ENCODE measurements around the gene TPTE2.
"Not testable (repeated sequence)": the region's sequence is repeated elsewhere in the genome, so short reads cannot be mapped to it uniquely, and the experiment has no call there.

The TPTE2 gene

GRCh38 chr13:19561127-19561582 lies at the start of gene TPTE2:
Gene TPTE2 (minus strand): TSS chr13:19561532. CDS start chr13:19503234, 58,298 bp downstream.
- H3K4me1 Mint-ChIP-seq, H3K27ac Mint-ChIP-seq, H3K4me3 Mint-ChIP-seq, DNase-seq, H3K9me3 Mint-ChIP-seq, H3K27me3 Mint-ChIP-seq: not testable (repeated sequence)
- ATAC-seq: peak; percentile 43

- Mint-ChIP-seq H3K4me3 (no peak overlapping the region), H3K27me3 (peaks cover 14% of the 10 kb centered on the region), H3K27ac (no peak overlapping the region), H3K4me1 (peaks cover 13% of the 10 kb centered on the region), H3K9me3 (peaks cover 13 to 24% of the 10 kb centered on the region in 2 donors)
- DNase-seq: no peak
- no peak for ATAC-seq
Observed at GRCh38 chr13:19607523-19608078, 46.3 kb upstream of the TPTE2 start.

GRCh38 chr13:19606737-19607136 lies 45.4 kb upstream of the TPTE2 start:
- Mint-ChIP-seq H3K27me3 (peaks cover 14% of the 10 kb centered on the region), H3K4me3 (no peak overlapping the region), H3K9me3 (peaks cover 13 to 24% of the 10 kb centered on the region in 2 donors), H3K27ac (no peak overlapping the region), H3K4me1 (peaks cover 13% of the 10 kb centered on the region)
- ATAC-seq: no peak
- DNase-seq: no peak

- Mint-ChIP-seq H3K27me3 (peaks cover 14% of the 10 kb centered on the region), H3K27ac (no peak overlapping the region), H3K4me3 (no peak overlapping the region), H3K9me3 (peaks cover 13 to 24% of the 10 kb centered on the region in 2 donors), H3K4me1 (peaks cover 13% of the 10 kb centered on the region)
- DNase-seq (no peak), ATAC-seq (no peak)
Observed at GRCh38 chr13:19606152-19606551, 44.8 kb upstream of the TPTE2 start.

GRCh38 chr13:19605161-19605955 lies 44.0 kb upstream of the TPTE2 start:
- ATAC-seq (no peak), DNase-seq (no peak)
- peaks cover 13% of the 10 kb centered on the region for H3K4me1 Mint-ChIP-seq
- H3K4me3 Mint-ChIP-seq: no peak overlapping the region
- H3K27ac Mint-ChIP-seq: no peak overlapping the region
- peaks cover 13 to 24% of the 10 kb centered on the region in 2 donors for H3K9me3 Mint-ChIP-seq
- peaks cover 14% of the 10 kb centered on the region for H3K27me3 Mint-ChIP-seq

- no peak overlapping the region for H3K4me3 Mint-ChIP-seq
- no peak overlapping the region for H3K27ac Mint-ChIP-seq
- H3K27me3 Mint-ChIP-seq: peaks cover 21% of the 10 kb centered on the region
- no peak for ATAC-seq
- H3K9me3 Mint-ChIP-seq: peaks cover 13 to 24% of the 10 kb centered on the region in 2 donors
- DNase-seq: no peak
- peaks cover 13% of the 10 kb centered on the region for H3K4me1 Mint-ChIP-seq
Observed at GRCh38 chr13:19604306-19604705, 43.0 kb upstream of the TPTE2 start.

- peaks cover 32% of the 10 kb centered on the region for H3K27me3 Mint-ChIP-seq
- no peak overlapping the region for H3K27ac Mint-ChIP-seq
- peaks cover 13 to 24% of the 10 kb centered on the region in 2 donors for H3K9me3 Mint-ChIP-seq
- peaks cover 19% of the 10 kb centered on the region for H3K4me1 Mint-ChIP-seq
- DNase-seq (peak; percentile 63 to 73), ATAC-seq (peak; percentile 96)
- H3K4me3 Mint-ChIP-seq: peak overlapping the region; percentile 64 to 75
Observed at GRCh38 chr13:19601749-19602725, 40.7 kb upstream of the TPTE2 start.

- H3K4me3 Mint-ChIP-seq: no peak overlapping the region
- DNase-seq (no peak), ATAC-seq (no peak)
- H3K27me3 Mint-ChIP-seq: peaks cover 26% of the 10 kb centered on the region
- H3K4me1 Mint-ChIP-seq: peaks cover 6% of the 10 kb centered on the region
- H3K27ac Mint-ChIP-seq: no peak overlapping the region
- H3K9me3 Mint-ChIP-seq: no peaks in the 10 kb centered on the region
Observed at GRCh38 chr13:19597523-19597922, 36.2 kb upstream of the TPTE2 start.

GRCh38 chr13:19596960-19597361 lies 35.6 kb upstream of the TPTE2 start:
- peaks cover 6% of the 10 kb centered on the region for H3K4me1 Mint-ChIP-seq
- no peak overlapping the region for H3K4me3 Mint-ChIP-seq
- no peak overlapping the region for H3K27ac Mint-ChIP-seq
- DNase-seq (no peak), ATAC-seq (no peak)
- peaks cover 26% of the 10 kb centered on the region for H3K27me3 Mint-ChIP-seq
- H3K9me3 Mint-ChIP-seq: no peaks in the 10 kb centered on the region

GRCh38 chr13:19596086-19596485 lies 34.8 kb upstream of the TPTE2 start:
- Mint-ChIP-seq H3K9me3 (no peaks in the 10 kb centered on the region), H3K4me1 (peaks cover 6% of the 10 kb centered on the region), H3K27me3 (peaks cover 26% of the 10 kb centered on the region), H3K4me3 (no peak overlapping the region), H3K27ac (peak overlapping the region in 1 of 2 donors; percentile 88)
- ATAC-seq (no peak), DNase-seq (no peak)

- Mint-ChIP-seq H3K4me3 (no peak overlapping the region), H3K4me1 (peaks cover 7% of the 10 kb centered on the region), H3K27ac (peak overlapping the region in 1 of 2 donors; percentile 41), H3K9me3 (no peaks in the 10 kb centered on the region), H3K27me3 (peaks cover 11% of the 10 kb centered on the region)
- ATAC-seq: no peak
- DNase-seq: no peak
Observed at GRCh38 chr13:19592657-19593180, 31.4 kb upstream of the TPTE2 start.

GRCh38 chr13:19591864-19592263 lies 30.5 kb upstream of the TPTE2 start:
- peaks cover 8% of the 10 kb centered on the region for H3K27me3 Mint-ChIP-seq
- peaks cover 14% of the 10 kb centered on the region for H3K4me1 Mint-ChIP-seq
- H3K27ac Mint-ChIP-seq: peak overlapping the region in 1 of 2 donors; percentile 79
- ATAC-seq (no peak), DNase-seq (no peak)
- no peak overlapping the region for H3K4me3 Mint-ChIP-seq
- H3K9me3 Mint-ChIP-seq: no peaks in the 10 kb centered on the region

GRCh38 chr13:19590423-19590822 lies 29.1 kb upstream of the TPTE2 start:
- Mint-ChIP-seq H3K27me3 (peaks cover 4% of the 10 kb centered on the region), H3K9me3 (no peaks in the 10 kb centered on the region), H3K27ac (no peak overlapping the region), H3K4me1 (peaks cover 24% of the 10 kb centered on the region), H3K4me3 (no peak overlapping the region)
- DNase-seq (no peak), ATAC-seq (no peak)

GRCh38 chr13:19589312-19589711 lies 28.0 kb upstream of the TPTE2 start:
- Mint-ChIP-seq H3K27me3 (no peaks in the 10 kb centered on the region), H3K4me1 (peaks cover 24% of the 10 kb centered on the region), H3K4me3 (no peak overlapping the region), H3K27ac (no peak overlapping the region), H3K9me3 (no peaks in the 10 kb centered on the region)
- DNase-seq (no peak), ATAC-seq (no peak)

- Mint-ChIP-seq H3K27ac (peak overlapping the region; percentile 75 to 93), H3K9me3 (peaks cover 10% of the 10 kb centered on the region in 2 donors)
- ATAC-seq: peak; percentile 72
Observed at GRCh38 chr13:19587635-19588300, 26.4 kb upstream of the TPTE2 start.

More at GRCh38 chr13:19587635-19588300, 26.4 kb upstream of the TPTE2 start:
- peak; percentile 46 to 55 for DNase-seq
- Mint-ChIP-seq H3K4me3 (peak overlapping the region; percentile 85 to 86), H3K27me3 (no peaks in the 10 kb centered on the region), H3K4me1 (peaks cover 24% of the 10 kb centered on the region)

All from stimulated activated naive CD8-positive, alpha-beta T cell treated with anti-CD3 and anti-CD28 coated beads, Interleukin-15, amount 100 ng/mL, for 72 hours (primary cell).